RWPE2 (cell line): Measurements from ENCODE around the gene C19orf81.

Source experiments
- ATAC-seq: fragments of 200-7000 bp; cut with Tn5 transposase; 3 replicates; pipeline ENCODE4 v1.9.1; 2021; ENCODE audit warnings: low read depth
- DNase-seq: peaks from one replicate; pipeline ENCODE4 v3.0.0-alpha.2; 2020; ENCODE audit warnings: low spot score
- H3K27ac ChIP-seq: fragments of 450-650 bp; 2 replicates; pipeline ENCODE4 v1.5.1; 2017; ENCODE audit warnings: mild to moderate bottlenecking; ENCODE audit not compliant: poor library complexity, severe bottlenecking
- H3K27me3 ChIP-seq: fragments of 250-450 bp; sonication (Bioruptor Pico); 2 replicates; pipeline ENCODE4 v1.5.1; 2021; ENCODE audit warnings: mild to moderate bottlenecking, moderate library complexity; ENCODE audit not compliant: insufficient read depth, poor library complexity, severe bottlenecking
- H3K36me3 ChIP-seq: fragments of 250-450 bp; sonication (Bioruptor Pico); 2 replicates; pipeline ENCODE4 v1.5.1; 2020; ENCODE audit warnings: low read depth, mild to moderate bottlenecking, moderate library complexity
- H3K4me1 ChIP-seq: fragments of 250-450 bp; sonication (Bioruptor Pico); 2 replicates; pipeline ENCODE4 v1.5.1; 2021; ENCODE audit warnings: mild to moderate bottlenecking, moderate library complexity; ENCODE audit not compliant: insufficient read depth, poor library complexity, severe bottlenecking
- H3K4me3 ChIP-seq: fragments of 250-450 bp; sonication (Bioruptor Pico); 2 replicates; pipeline ENCODE4 v1.5.1; 2021; ENCODE audit warnings: mild to moderate bottlenecking, moderate library complexity; ENCODE audit not compliant: severe bottlenecking
- H3K9me3 ChIP-seq: fragments of 250-450 bp; sonication (Bioruptor Pico); 2 replicates; pipeline ENCODE4 v1.5.1; 2021; ENCODE audit warnings: mild to moderate bottlenecking, moderate library complexity; ENCODE audit not compliant: severe bottlenecking
- CTCF ChIP-seq: fragments of 450-650 bp; IDR thresholded peaks from one replicate; pipeline ENCODE4 v1.5.1; 2017; ENCODE audit warnings: mild to moderate bottlenecking, moderate library complexity; ENCODE audit not compliant: poor library complexity, severe bottlenecking

C19orf81 gene

GRCh38 chr19:50626011-50626410, 23.2 kb upstream of the C19orf81 start:
- Histone ChIP-seq H3K27me3 (no peaks in the 10 kb centered on the region), H3K4me3 (no peak overlapping the region), H3K36me3 (no peaks in the 10 kb centered on the region), H3K27ac (no peak overlapping the region), H3K9me3 (no peaks in the 10 kb centered on the region), H3K4me1 (no peaks in the 10 kb centered on the region)
- DNase-seq: no peak
- ATAC-seq: no peak
- TF ChIP-seq CTCF: no peak

- no peak for DNase-seq
- Histone ChIP-seq H3K9me3 (no peaks in the 10 kb centered on the region), H3K27ac (no peak overlapping the region), H3K27me3 (no peaks in the 10 kb centered on the region), H3K4me1 (no peaks in the 10 kb centered on the region), H3K36me3 (no peaks in the 10 kb centered on the region), H3K4me3 (no peak overlapping the region)
- 0 out of 3 replicates have a peak, but pooled peaks have one; percentile 19 for ATAC-seq
- no peak for TF ChIP-seq CTCF
Measured at GRCh38 chr19:50626795-50627194, 22.4 kb upstream of the C19orf81 start.

GRCh38 chr19:50628146-50628545, 21.1 kb upstream of the C19orf81 start:
- TF ChIP-seq CTCF: no peak
- no peak overlapping the region for H3K27ac ChIP-seq
- no peaks in the 10 kb centered on the region for H3K9me3 ChIP-seq
- no peaks in the 10 kb centered on the region for H3K27me3 ChIP-seq
- no peak overlapping the region for H3K4me3 ChIP-seq
- ATAC-seq (no peak), DNase-seq (no peak)
- no peaks in the 10 kb centered on the region for H3K4me1 ChIP-seq
- H3K36me3 ChIP-seq: no peaks in the 10 kb centered on the region

- H3K27me3 ChIP-seq: no peaks in the 10 kb centered on the region
- no peaks in the 10 kb centered on the region for H3K36me3 ChIP-seq
- H3K4me1 ChIP-seq: no peaks in the 10 kb centered on the region
- no peak for DNase-seq
- H3K9me3 ChIP-seq: no peaks in the 10 kb centered on the region
- ATAC-seq: no peak
- TF ChIP-seq CTCF: no peak
- H3K27ac ChIP-seq: no peak overlapping the region
- H3K4me3 ChIP-seq: no peak overlapping the region
Measured at GRCh38 chr19:50628551-50628950, 20.7 kb upstream of the C19orf81 start.

GRCh38 chr19:50629194-50629593, 20.1 kb upstream of the C19orf81 start:
- no peak for DNase-seq
- H3K4me3 ChIP-seq: no peak overlapping the region
- ATAC-seq: no peak
- H3K9me3 ChIP-seq: no peaks in the 10 kb centered on the region
- no peaks in the 10 kb centered on the region for H3K36me3 ChIP-seq
- H3K27ac ChIP-seq: no peak overlapping the region
- TF ChIP-seq CTCF: no peak
- no peaks in the 10 kb centered on the region for H3K4me1 ChIP-seq
- H3K27me3 ChIP-seq: no peaks in the 10 kb centered on the region
